AG04450 (cell line): ENCODE measurements around the gene GPHN. TPM values are rescaled to one million over a fixed set of nuclear protein-coding genes. Genes with fewer than 3 reads are reported as not detected.

Experiments used
- CTCF ChIA-PET: fragments of 300-600, 350-600 bp; formaldehyde crosslinking; extraction: SDS; loops from one replicate; lab custom pipeline; 2022; ENCODE audit warnings: antibody characterized with exemption, inconsistent platforms; lab: Charles Lee
- POLR2A ChIA-PET: fragments of 350-600 bp; formaldehyde crosslinking; extraction: SDS; loops from one replicate; lab custom pipeline; 2021; ENCODE audit warnings: antibody characterized with exemption, inconsistent platforms; lab: Yijun Ruan, JAX
- DNase-seq: peaks from one replicate; pipeline ENCODE4 v3.0.0-alpha.2; 2011; ENCODE audit warnings: low read depth, low spot score
- H3K27ac ChIP-seq: one replicate; pipeline ENCODE4 v1.5.1; 2012; ENCODE audit warnings: low read depth, low read length, control low read depth
- H3K27me3 ChIP-seq: one replicate; pipeline ENCODE4 v1.6.0; 2012; ENCODE audit warnings: low read length; ENCODE audit not compliant: control insufficient read depth, insufficient read depth
- H3K4me3 ChIP-seq: 2 replicates; pipeline ENCODE4 v1.5.1; 2011; ENCODE audit warnings: mild to moderate bottlenecking, low read depth, low read length, control low read depth
- H3K9me3 ChIP-seq: 2 replicates; pipeline ENCODE4 v1.5.1; 2012; ENCODE audit warnings: low read length; ENCODE audit not compliant: control insufficient read depth, insufficient read depth
- polyA minus RNA-seq: library from RNA; depleted of rRNA, polyadenylated mRNA; stranded (reverse); fragments of >200 nt; gene quantifications from 2 replicates; pipeline ENCODE4 v1.2.3, GENCODE V29; 2011; rRNA and poly(A)+ RNA removed
- polyA plus RNA-seq: library from polyadenylated mRNA; depleted of rRNA; stranded (reverse); fragments of >200 nt; gene quantifications from 2 replicates; pipeline ENCODE4 v1.2.3, GENCODE V29; 2011; rRNA removed
- TF ChIP-seq, protein P1 (sequence below): IDR thresholded peaks from 2 replicates; pipeline ENCODE4 v1.5.1; 2011; ENCODE audit warnings: low read depth, low read length, control low read depth, inconsistent platforms

GPHN gene
- 7.4 and 7.7 TPM in 2 replicates for polyA plus RNA-seq
- polyA minus RNA-seq, result 16.4 and 22.2 TPM in 2 replicates

DNA sequence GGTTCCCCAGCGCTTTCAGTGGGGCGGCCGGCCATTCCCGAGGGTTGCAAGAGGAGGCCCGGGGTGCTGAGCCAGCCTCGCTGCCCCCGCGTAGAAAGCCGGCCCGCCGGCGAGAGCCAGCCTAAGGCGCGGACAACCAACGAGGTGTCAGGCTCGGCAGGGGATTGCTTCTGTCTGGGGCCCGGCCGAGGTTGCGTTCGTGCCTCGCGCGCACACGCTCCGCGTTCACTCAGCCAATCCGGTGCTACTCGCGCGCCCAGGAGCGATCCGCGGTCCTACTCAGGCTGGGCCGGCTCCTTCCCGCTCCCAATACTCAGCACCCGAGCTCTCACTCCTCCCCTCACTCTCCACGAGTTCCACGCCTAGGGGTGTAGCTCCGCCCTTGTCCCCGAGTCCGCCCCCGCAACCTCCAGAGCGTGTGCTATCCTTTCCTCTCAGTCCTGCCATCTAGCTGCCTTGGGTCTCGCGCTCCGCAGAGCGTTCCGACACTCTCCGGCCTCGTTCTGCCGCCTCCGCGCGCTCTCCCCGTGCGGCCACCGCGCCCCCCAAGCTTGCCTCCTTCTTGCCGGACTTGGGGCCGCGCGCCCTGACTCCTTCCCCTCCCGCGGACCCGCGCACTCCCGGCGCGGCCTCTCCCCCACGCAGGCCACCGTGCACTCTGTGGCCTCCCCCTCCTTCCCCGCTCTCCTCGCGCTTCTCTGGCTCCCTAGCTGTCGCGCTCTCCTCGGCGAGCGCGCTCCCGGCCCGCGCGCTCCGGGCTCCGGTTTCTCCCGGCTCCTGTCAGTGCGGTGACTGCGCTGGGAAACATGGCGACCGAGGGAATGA lies at the start of gene GPHN:
Gene GPHN (plus strand): TSS at position 426 of the 825 bp plus-strand sequence.
- TF ChIP-seq, protein P1, sequence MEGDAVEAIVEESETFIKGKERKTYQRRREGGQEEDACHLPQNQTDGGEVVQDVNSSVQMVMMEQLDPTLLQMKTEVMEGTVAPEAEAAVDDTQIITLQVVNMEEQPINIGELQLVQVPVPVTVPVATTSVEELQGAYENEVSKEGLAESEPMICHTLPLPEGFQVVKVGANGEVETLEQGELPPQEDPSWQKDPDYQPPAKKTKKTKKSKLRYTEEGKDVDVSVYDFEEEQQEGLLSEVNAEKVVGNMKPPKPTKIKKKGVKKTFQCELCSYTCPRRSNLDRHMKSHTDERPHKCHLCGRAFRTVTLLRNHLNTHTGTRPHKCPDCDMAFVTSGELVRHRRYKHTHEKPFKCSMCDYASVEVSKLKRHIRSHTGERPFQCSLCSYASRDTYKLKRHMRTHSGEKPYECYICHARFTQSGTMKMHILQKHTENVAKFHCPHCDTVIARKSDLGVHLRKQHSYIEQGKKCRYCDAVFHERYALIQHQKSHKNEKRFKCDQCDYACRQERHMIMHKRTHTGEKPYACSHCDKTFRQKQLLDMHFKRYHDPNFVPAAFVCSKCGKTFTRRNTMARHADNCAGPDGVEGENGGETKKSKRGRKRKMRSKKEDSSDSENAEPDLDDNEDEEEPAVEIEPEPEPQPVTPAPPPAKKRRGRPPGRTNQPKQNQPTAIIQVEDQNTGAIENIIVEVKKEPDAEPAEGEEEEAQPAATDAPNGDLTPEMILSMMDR, result peak; percentile 40; the same call in 1 of the 2 replicates
- peak; percentile 95 for DNase-seq
- POLR2A ChIA-PET, result interaction anchor here (0.6 to 1.2 kb wide), 3 partner anchors 9 to 127 kb away, joined by 3 to 6 read pairs (median 5); no protein-coding TSS in a partner anchor
- peak within 1 kb of the TSS; percentile 84 for H3K27ac ChIP-seq
- no peaks in the 10 kb centered on the region for H3K27me3 ChIP-seq
- H3K9me3 ChIP-seq, result no peaks in the 10 kb centered on the region; the same call in 1 of the 2 replicates
- CTCF ChIA-PET, result interaction anchor here (0.5 to 3.1 kb wide), 9 partner anchors 10 to 1095 kb away, joined by 3 to 23 read pairs (median 3); no protein-coding TSS in a partner anchor
- peak within 1 kb of the TSS; percentile 94 for H3K4me3 ChIP-seq

DNA sequence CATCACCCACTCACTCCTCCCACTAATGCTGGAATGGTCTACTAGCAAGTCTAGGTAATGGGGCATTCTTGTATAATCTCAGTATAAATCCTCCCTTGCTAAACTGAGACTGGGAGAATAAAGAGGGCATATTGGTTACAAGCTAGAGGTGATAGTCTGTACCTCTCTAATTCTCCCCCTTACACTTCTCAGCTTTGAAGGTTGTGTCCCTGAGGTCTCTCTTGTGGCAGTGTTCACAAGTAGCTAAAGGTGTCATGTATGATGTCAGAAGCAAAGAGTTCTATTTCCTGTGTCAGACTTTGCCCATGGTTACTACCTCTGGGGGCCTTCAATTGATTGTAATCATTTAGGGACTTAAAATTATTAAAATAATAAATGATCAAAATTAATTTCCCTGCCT lies 48.3 kb upstream of the GPHN start:
- no peak for DNase-seq
- H3K27me3 ChIP-seq, result no peaks in the 10 kb centered on the region
- H3K4me3 ChIP-seq, result no peak overlapping the region
- no peaks in the 10 kb centered on the region for H3K9me3 ChIP-seq
- TF ChIP-seq, protein P1, result no peak
- ChIA-PET CTCF (no interaction called here), POLR2A (no interaction called here)
- no peak overlapping the region for H3K27ac ChIP-seq

DNA sequence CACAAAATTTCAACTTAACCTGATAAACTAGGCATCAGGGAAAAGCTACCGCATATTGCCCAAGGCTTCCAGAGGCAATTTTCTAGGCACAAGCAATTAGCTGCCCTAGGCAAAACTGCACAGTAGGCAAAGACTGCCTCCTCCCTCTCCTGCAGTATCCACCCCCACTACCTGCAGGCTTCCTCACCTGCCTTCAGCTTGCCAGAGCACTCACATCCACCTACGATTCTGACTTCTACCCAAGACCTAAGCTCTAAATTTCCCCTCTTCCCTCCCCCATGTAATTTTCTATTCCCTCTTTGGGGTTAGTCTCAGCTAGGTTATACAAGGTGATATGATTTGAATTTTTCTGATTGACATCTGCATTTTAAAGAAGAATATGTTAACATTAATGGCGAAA lies 43.7 kb upstream of the GPHN start:
- TF ChIP-seq, protein P1, result no peak
- Histone ChIP-seq H3K9me3 (no peaks in the 10 kb centered on the region), H3K27ac (no peak overlapping the region), H3K27me3 (no peaks in the 10 kb centered on the region), H3K4me3 (no peak overlapping the region)
- ChIA-PET POLR2A (no interaction called here), CTCF (no interaction called here)
- no peak for DNase-seq

DNA sequence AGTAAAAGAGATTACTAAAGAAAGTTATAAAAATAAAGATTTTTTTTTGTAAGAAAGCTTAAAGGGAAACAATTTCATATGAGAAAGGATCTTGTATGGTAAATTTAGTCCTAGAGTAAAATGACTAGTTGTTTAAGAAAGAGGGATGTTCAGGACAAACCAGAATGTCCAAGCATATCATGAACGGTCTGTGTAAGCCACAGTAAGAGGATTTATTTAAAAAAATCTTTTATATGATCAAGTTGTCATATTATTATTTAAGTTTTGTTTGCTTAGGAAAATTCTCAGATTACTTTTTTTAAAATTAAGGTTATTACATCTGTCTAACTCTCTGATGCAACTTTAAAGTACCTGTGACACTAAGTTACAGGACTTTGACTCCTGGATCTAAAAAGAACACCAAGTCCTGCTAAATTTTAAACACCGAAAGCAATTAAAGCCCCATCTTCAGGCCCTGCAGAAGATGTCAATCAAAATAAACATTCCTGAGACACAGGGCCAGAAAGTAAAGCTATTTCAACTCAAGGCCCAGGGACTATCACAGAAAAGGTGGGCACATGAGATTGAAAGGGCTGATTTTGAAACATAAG lies 39.1 kb upstream of the GPHN start:
- TF ChIP-seq, protein P1, result no peak
- Histone ChIP-seq H3K27me3 (no peaks in the 10 kb centered on the region), H3K9me3 (no peaks in the 10 kb centered on the region), H3K27ac (no peak overlapping the region), H3K4me3 (no peak overlapping the region)
- DNase-seq, result no peak
- ChIA-PET POLR2A (no interaction called here), CTCF (interaction anchor here (1.9 kb wide), 1 partner anchor 30 kb away, joined by 6 read pairs; no protein-coding TSS in a partner anchor)
